ENCODE measurements around the gene SUMF1.

Gene SUMF1

DNA sequence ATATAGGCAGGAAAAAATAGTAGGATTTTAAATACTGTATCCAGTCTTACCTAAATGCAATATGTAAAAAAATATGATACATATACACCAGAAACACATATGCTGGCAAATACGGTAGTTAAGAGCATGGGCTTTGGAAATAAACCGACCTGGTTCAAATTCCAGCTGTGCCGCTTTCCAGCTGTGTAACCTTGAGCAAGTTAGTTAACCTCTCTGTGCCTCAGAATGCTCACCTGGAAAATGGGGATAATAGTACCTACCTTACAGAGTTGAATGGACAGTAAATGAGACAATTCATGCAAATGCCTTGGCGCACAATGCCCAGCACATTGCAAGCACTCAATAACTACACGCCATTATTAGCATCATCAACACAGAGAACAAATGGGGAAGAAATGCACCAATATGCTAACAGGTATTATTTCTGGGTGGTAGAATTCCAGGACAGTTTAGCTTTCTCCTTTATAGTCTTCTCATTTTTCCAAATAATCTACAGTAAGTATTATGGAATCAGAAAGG, 50.6 kb downstream of the SUMF1 start:
- Histone ChIP-seq H3F3A (ENCODE audit: low read depth) (no peaks in the 10 kb centered on the region), H3K9ac (ENCODE audit: low read depth, low read length, poor library complexity, severe bottlenecking) (no peak overlapping the region), H3K9me2 (replicated peaks; ENCODE audit: low read depth, low read length) (no peaks in the 10 kb centered on the region), H3K4me1 (ENCODE audit: insufficient read depth, low read length, poor library complexity, severe bottlenecking) (peaks cover 10% of the 10 kb centered on the region), H3K4me3 (ENCODE audit: low read length, poor library complexity, severe bottlenecking) (no peak overlapping the region), H3K4me2 (ENCODE audit: low read depth, low read length, poor library complexity, severe bottlenecking) (no peak overlapping the region), H3K9me3 (ENCODE audit: insufficient read depth, low read depth, low read length) (no peaks in the 10 kb centered on the region), H4K20me1 (ENCODE audit: insufficient read depth, low read length, poor library complexity, severe bottlenecking) (no peaks in the 10 kb centered on the region), H3K36me3 (ENCODE audit: insufficient read depth, low read length) (no peaks in the 10 kb centered on the region), H3K27me3 (ENCODE audit: insufficient read depth, low read length, poor library complexity, severe bottlenecking) (no peaks in the 10 kb centered on the region), H3K79me2 (ENCODE audit: insufficient read depth, low read length) (no peaks in the 10 kb centered on the region), H2AFZ (ENCODE audit: low read length) (no peak overlapping the region)
- TF ChIP-seq, protein P1, sequence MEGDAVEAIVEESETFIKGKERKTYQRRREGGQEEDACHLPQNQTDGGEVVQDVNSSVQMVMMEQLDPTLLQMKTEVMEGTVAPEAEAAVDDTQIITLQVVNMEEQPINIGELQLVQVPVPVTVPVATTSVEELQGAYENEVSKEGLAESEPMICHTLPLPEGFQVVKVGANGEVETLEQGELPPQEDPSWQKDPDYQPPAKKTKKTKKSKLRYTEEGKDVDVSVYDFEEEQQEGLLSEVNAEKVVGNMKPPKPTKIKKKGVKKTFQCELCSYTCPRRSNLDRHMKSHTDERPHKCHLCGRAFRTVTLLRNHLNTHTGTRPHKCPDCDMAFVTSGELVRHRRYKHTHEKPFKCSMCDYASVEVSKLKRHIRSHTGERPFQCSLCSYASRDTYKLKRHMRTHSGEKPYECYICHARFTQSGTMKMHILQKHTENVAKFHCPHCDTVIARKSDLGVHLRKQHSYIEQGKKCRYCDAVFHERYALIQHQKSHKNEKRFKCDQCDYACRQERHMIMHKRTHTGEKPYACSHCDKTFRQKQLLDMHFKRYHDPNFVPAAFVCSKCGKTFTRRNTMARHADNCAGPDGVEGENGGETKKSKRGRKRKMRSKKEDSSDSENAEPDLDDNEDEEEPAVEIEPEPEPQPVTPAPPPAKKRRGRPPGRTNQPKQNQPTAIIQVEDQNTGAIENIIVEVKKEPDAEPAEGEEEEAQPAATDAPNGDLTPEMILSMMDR (conservative IDR thresholded peaks at IDR 0.05; ENCODE audit: low read length): no peak
- no peak for TF ChIP-seq EZH2phosphoT487 (IDR thresholded peaks at IDR 0.05; ENCODE audit: borderline replicate concordance)

DNA sequence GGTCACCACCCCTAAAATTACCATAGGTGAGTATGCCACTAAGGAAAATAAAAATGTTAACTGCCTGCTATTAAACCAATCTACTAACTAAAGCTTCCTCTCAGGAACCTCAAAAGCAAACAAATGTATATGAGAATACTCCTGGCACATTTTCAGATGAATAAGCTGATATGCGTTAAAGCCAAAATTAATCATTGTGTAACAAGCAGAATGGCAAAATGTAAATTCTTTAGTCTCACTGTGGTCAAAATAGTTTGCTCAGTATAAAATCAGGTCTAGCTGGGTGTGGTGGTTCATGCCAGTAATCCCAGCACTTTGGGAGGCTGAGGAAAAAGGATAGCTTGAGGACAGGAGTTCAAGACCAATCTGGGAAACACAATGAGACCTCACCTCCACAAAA, 53.6 kb downstream of the SUMF1 start:
- Histone ChIP-seq H3K27me3 (ENCODE audit: insufficient read depth, low read length, poor library complexity, severe bottlenecking) (no peaks in the 10 kb centered on the region), H3K4me1 (ENCODE audit: insufficient read depth, low read length, poor library complexity, severe bottlenecking) (peaks cover 27% of the 10 kb centered on the region), H4K20me1 (ENCODE audit: insufficient read depth, low read length, poor library complexity, severe bottlenecking) (no peaks in the 10 kb centered on the region), H3K9me2 (replicated peaks; ENCODE audit: low read depth, low read length) (no peaks in the 10 kb centered on the region), H3K4me3 (ENCODE audit: low read length, poor library complexity, severe bottlenecking) (no peak overlapping the region), H2AFZ (ENCODE audit: low read length) (no peak overlapping the region), H3K36me3 (ENCODE audit: insufficient read depth, low read length) (no peaks in the 10 kb centered on the region), H3K79me2 (ENCODE audit: insufficient read depth, low read length) (no peaks in the 10 kb centered on the region), H3K9ac (ENCODE audit: low read depth, low read length, poor library complexity, severe bottlenecking) (no peak overlapping the region), H3K9me3 (ENCODE audit: insufficient read depth, low read depth, low read length) (no peaks in the 10 kb centered on the region), H3F3A (ENCODE audit: low read depth) (peaks cover 12% of the 10 kb centered on the region), H3K4me2 (ENCODE audit: low read depth, low read length, poor library complexity, severe bottlenecking) (no peak overlapping the region)
- TF ChIP-seq EZH2phosphoT487 (IDR thresholded peaks at IDR 0.05; ENCODE audit: borderline replicate concordance): no peak
- TF ChIP-seq, protein P1 (conservative IDR thresholded peaks at IDR 0.05; ENCODE audit: low read length): no peak

DNA sequence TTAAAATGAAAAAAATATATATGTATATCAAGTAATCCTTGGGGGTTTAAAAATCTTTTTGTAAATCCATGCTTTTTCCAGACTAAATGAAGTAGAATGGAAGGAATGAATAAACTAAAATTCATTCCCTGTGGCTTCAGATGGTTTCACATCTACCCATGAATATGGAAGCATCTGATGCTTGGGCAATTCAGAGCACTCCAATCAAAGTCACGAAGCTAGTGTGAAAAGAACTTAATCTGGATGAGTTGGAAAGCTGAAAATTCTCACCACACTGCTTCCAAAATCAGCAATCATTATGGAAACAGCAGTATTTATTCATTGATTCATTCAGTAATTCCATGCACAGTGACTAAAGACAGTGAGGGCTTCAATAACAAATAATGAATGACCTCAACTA, 55.2 kb downstream of the SUMF1 start:
- peaks cover 43% of the 10 kb centered on the region for H3K4me1 ChIP-seq (ENCODE audit: insufficient read depth, low read length, poor library complexity, severe bottlenecking)
- no peak for TF ChIP-seq EZH2phosphoT487 (IDR thresholded peaks at IDR 0.05; ENCODE audit: borderline replicate concordance)
- TF ChIP-seq, protein P1 (conservative IDR thresholded peaks at IDR 0.05; ENCODE audit: low read length): no peak
- H3F3A ChIP-seq (ENCODE audit: low read depth): peaks cover 12% of the 10 kb centered on the region
- no peak overlapping the region for H3K4me3 ChIP-seq (ENCODE audit: low read length, poor library complexity, severe bottlenecking)
- no peaks in the 10 kb centered on the region for H4K20me1 ChIP-seq (ENCODE audit: insufficient read depth, low read length, poor library complexity, severe bottlenecking)
- no peaks in the 10 kb centered on the region for H3K79me2 ChIP-seq (ENCODE audit: insufficient read depth, low read length)
- no peak overlapping the region for H2AFZ ChIP-seq (ENCODE audit: low read length)
- H3K9me3 ChIP-seq (ENCODE audit: insufficient read depth, low read depth, low read length): no peaks in the 10 kb centered on the region
- H3K27me3 ChIP-seq (ENCODE audit: insufficient read depth, low read length, poor library complexity, severe bottlenecking): no peaks in the 10 kb centered on the region
- H3K9me2 ChIP-seq (replicated peaks; ENCODE audit: low read depth, low read length): no peaks in the 10 kb centered on the region
- no peak overlapping the region for H3K9ac ChIP-seq (ENCODE audit: low read depth, low read length, poor library complexity, severe bottlenecking)
- H3K36me3 ChIP-seq (ENCODE audit: insufficient read depth, low read length): no peaks in the 10 kb centered on the region
- H3K4me2 ChIP-seq (ENCODE audit: low read depth, low read length, poor library complexity, severe bottlenecking): no peak overlapping the region
